Measurements from ENCODE around the gene GRID1. TPM values are rescaled to one million over a fixed set of nuclear protein-coding genes. Genes with fewer than 3 reads are reported as not detected.

GRID1 gene
- total and polyA plus RNA-seq, 10 of the 15 experiments (the other 5 are each of a cell fraction or from before 2014, with no cell fraction given), result 0.04 to 0.62 (median 0.08) TPM; not detected in 5

DNA sequence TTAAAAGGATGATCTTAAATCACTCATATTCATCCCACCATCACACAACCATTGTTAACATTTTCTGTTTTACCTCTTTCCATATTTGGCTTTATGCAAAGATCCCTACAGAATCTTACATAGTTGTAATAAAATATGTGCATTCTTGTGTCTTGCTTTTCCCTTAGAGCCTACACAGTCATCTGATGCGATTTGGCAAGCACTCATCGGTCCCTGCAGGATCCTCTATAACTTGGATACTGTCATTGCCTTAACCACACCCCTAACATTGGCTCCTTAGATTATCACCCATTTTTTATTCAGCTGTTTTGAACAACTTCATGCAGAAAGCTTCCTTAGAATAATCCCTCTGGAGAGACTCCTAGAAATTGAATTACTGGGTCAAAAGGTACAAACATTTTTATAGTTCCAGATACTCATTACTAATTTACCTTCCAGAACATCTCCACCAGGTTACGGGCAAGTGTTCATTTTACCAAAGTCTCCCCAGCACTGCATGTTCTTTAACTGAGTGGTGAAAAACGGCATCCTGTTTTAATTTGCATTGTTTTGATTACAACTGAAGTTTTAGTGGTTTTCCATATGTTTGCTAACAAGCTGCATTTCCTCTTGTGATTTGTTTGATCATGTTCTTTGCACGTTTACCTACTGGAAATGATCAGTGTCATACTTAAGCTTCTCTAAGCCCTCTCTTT is 268.3 kb downstream of the GRID1 start:
- in situ Hi-C loops (cut with MboI) (no loop called here), intact Hi-C loops (cut with micrococcal nuclease; ENCODE audit: unreplicated experiment) (no loop called here)
- H3K4me1 ChIP-seq (ENCODE audit: control insufficient read depth, insufficient read depth, low read length), result no peaks in the 10 kb centered on the region
- ChIA-PET SMC1A (ENCODE audit: uncharacterized antibody, unreplicated experiment) (no interaction called here), RAD21 (ENCODE audit: unreplicated experiment) (no interaction called here), POLR2A (no interaction called here), CTCF (no interaction called here)
- H3K4me3 ChIP-seq, result no peak overlapping the region
- FAIRE-seq (no peak), ATAC-seq (no peak), DNase-seq (ENCODE audit: low read depth, low spot score) (no peak)
- H4K20me1 ChIP-seq (ENCODE audit: control insufficient read depth, insufficient read depth), result no peaks in the 10 kb centered on the region; the same call in 1 of the 2 replicates
- H3K9me3 ChIP-seq (replicated peaks; ENCODE audit: control insufficient read depth, insufficient read depth, low read length), result no peaks in the 10 kb centered on the region
- H3K27me3 ChIP-seq (replicated peaks in 1 of 2; ENCODE audit: control insufficient read depth in 2 of 2, insufficient read depth in 2 of 2, low read length in 1 of 2), result no peaks in the 10 kb centered on the region; a peak in 1 of 4 replicates
- no peak overlapping the region for H3K9ac ChIP-seq (ENCODE audit: control insufficient read depth, insufficient read depth, low read length)
- H3K4me2 ChIP-seq (ENCODE audit: control insufficient read depth, insufficient read depth), result no peak overlapping the region
- H3K36me3 ChIP-seq (ENCODE audit: control insufficient read depth in 2 of 2, insufficient read depth in 2 of 2, low read length in 1 of 2), result no peaks in the 10 kb centered on the region
- H3K79me2 ChIP-seq (ENCODE audit: control insufficient read depth, insufficient read depth, low read length), result no peaks in the 10 kb centered on the region
- no peak overlapping the region for H2AFZ ChIP-seq (ENCODE audit: control insufficient read depth, low read depth, low read length)
- BruUV-seq (replicated peaks), result no TSS peak
- no peak overlapping the region for H3K27ac ChIP-seq (ENCODE audit: control insufficient read depth, insufficient read depth)
- 21% methylated on average over 5 of the region's 5 CpGs for WGBS (ENCODE audit: insufficient coverage, insufficient replicate concordance, low lambda C conversion rate, missing lambda C conversion rate)
- TF ChIP-seq, protein P1, sequence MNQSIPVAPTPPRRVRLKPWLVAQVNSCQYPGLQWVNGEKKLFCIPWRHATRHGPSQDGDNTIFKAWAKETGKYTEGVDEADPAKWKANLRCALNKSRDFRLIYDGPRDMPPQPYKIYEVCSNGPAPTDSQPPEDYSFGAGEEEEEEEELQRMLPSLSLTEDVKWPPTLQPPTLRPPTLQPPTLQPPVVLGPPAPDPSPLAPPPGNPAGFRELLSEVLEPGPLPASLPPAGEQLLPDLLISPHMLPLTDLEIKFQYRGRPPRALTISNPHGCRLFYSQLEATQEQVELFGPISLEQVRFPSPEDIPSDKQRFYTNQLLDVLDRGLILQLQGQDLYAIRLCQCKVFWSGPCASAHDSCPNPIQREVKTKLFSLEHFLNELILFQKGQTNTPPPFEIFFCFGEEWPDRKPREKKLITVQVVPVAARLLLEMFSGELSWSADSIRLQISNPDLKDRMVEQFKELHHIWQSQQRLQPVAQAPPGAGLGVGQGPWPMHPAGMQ (IDR thresholded peaks at IDR 0.05; ENCODE audit: borderline replicate concordance), result no peak
- TF ChIP-seq, protein P2, sequence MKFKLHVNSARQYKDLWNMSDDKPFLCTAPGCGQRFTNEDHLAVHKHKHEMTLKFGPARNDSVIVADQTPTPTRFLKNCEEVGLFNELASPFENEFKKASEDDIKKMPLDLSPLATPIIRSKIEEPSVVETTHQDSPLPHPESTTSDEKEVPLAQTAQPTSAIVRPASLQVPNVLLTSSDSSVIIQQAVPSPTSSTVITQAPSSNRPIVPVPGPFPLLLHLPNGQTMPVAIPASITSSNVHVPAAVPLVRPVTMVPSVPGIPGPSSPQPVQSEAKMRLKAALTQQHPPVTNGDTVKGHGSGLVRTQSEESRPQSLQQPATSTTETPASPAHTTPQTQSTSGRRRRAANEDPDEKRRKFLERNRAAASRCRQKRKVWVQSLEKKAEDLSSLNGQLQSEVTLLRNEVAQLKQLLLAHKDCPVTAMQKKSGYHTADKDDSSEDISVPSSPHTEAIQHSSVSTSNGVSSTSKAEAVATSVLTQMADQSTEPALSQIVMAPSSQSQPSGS (IDR thresholded peaks at IDR 0.05; ENCODE audit: low read length), result no peak
- TF ChIP-seq, protein P3, sequence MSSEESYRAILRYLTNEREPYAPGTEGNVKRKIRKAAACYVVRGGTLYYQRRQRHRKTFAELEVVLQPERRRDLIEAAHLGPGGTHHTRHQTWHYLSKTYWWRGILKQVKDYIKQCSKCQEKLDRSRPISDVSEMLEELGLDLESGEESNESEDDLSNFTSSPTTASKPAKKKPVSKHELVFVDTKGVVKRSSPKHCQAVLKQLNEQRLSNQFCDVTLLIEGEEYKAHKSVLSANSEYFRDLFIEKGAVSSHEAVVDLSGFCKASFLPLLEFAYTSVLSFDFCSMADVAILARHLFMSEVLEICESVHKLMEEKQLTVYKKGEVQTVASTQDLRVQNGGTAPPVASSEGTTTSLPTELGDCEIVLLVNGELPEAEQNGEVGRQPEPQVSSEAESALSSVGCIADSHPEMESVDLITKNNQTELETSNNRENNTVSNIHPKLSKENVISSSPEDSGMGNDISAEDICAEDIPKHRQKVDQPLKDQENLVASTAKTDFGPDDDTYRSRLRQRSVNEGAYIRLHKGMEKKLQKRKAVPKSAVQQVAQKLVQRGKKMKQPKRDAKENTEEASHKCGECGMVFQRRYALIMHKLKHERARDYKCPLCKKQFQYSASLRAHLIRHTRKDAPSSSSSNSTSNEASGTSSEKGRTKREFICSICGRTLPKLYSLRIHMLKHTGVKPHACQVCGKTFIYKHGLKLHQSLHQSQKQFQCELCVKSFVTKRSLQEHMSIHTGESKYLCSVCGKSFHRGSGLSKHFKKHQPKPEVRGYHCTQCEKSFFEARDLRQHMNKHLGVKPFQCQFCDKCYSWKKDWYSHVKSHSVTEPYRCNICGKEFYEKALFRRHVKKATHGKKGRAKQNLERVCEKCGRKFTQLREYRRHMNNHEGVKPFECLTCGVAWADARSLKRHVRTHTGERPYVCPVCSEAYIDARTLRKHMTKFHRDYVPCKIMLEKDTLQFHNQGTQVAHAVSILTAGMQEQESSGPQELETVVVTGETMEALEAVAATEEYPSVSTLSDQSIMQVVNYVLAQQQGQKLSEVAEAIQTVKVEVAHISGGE (CRISPR knock-in tag; IDR thresholded peaks at IDR 0.05), result no peak
- TF ChIP-seq, protein P4, sequence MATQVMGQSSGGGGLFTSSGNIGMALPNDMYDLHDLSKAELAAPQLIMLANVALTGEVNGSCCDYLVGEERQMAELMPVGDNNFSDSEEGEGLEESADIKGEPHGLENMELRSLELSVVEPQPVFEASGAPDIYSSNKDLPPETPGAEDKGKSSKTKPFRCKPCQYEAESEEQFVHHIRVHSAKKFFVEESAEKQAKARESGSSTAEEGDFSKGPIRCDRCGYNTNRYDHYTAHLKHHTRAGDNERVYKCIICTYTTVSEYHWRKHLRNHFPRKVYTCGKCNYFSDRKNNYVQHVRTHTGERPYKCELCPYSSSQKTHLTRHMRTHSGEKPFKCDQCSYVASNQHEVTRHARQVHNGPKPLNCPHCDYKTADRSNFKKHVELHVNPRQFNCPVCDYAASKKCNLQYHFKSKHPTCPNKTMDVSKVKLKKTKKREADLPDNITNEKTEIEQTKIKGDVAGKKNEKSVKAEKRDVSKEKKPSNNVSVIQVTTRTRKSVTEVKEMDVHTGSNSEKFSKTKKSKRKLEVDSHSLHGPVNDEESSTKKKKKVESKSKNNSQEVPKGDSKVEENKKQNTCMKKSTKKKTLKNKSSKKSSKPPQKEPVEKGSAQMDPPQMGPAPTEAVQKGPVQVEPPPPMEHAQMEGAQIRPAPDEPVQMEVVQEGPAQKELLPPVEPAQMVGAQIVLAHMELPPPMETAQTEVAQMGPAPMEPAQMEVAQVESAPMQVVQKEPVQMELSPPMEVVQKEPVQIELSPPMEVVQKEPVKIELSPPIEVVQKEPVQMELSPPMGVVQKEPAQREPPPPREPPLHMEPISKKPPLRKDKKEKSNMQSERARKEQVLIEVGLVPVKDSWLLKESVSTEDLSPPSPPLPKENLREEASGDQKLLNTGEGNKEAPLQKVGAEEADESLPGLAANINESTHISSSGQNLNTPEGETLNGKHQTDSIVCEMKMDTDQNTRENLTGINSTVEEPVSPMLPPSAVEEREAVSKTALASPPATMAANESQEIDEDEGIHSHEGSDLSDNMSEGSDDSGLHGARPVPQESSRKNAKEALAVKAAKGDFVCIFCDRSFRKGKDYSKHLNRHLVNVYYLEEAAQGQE (IDR thresholded peaks at IDR 0.05; ENCODE audit: low read depth, low read length), result no peak
- TF ChIP-seq PAX5 (IDR thresholded peaks at IDR 0.05; ENCODE audit: borderline replicate concordance, low read depth, low read length) (no peak), TARDBP (IDR thresholded peaks at IDR 0.05; ENCODE audit: borderline replicate concordance) (no peak), SP1 (IDR thresholded peaks at IDR 0.05; ENCODE audit: low read depth, low read length) (no peak), ZNF207 (IDR thresholded peaks at IDR 0.05; ENCODE audit: borderline replicate concordance) (no peak), DPF2 (IDR thresholded peaks at IDR 0.05) (no peak), NFYB (IDR thresholded peaks at IDR 0.05; ENCODE audit: insufficient read depth, low read depth, low read length) (no peak)
- TF ChIP-seq, protein P5, sequence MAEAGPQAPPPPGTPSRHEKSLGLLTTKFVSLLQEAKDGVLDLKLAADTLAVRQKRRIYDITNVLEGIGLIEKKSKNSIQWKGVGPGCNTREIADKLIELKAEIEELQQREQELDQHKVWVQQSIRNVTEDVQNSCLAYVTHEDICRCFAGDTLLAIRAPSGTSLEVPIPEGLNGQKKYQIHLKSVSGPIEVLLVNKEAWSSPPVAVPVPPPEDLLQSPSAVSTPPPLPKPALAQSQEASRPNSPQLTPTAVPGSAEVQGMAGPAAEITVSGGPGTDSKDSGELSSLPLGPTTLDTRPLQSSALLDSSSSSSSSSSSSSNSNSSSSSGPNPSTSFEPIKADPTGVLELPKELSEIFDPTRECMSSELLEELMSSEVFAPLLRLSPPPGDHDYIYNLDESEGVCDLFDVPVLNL (IDR thresholded peaks at IDR 0.05; ENCODE audit: low read depth, low read length), result no peak
- TF ChIP-seq, protein P6, sequence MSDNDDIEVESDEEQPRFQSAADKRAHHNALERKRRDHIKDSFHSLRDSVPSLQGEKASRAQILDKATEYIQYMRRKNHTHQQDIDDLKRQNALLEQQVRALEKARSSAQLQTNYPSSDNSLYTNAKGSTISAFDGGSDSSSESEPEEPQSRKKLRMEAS (IDR thresholded peaks at IDR 0.05; ENCODE audit: low read depth, low read length), result no peak
